Activated T-cell treated with anti-CD3 and anti-CD28 coated beads for 24 hours (primary cell): Measurements from ENCODE around the gene CPED1.
"Not testable (repeated sequence)": the region's sequence is repeated elsewhere in the genome, so short reads cannot be mapped to it uniquely, and the experiment has no call there.

Experiments
- DNase-seq: peaks from one replicate; pipeline ENCODE4 v3.0.0-alpha.2; 2020; ENCODE audit warnings: low read depth

CPED1 gene

DNA sequence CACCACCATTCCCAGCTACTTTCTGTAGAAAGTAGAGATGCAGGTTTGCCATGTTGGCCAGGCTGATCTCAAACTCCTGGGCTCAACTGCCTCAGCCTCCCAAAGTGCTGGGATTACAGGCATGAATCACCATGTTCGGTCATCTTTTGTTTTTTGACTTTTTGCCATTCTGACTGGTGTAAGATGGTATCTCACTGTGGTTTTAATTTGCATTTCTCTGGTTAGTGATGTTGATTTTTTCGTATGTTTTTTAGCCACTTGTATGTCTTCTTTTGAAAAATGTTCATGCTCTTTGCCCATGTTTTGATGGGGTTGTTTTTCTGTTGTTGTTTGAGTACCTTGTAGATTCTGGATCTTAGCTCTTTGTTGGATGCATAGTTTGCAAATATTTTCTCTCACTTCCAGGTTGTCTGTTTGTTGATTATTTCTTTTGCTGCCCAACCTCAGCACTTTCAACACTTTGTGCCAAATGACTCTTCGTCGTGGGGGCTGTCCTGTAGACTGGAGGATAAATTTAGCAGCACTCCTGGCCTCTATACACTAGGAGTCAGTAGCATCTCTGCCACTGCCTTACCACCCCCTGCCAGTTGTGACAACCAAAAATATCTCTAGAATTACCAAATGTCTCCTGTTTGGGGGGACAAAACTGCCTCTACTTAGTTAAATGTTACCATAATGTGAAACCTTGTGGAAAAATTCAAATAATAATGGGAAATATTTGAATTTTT lies 6.5 kb upstream of the CPED1 start:
- no peak for DNase-seq

GRCh38 chr7:120983592-120983991 lies 4.9 kb upstream of the CPED1 start:
- not testable (repeated sequence) for DNase-seq

DNA sequence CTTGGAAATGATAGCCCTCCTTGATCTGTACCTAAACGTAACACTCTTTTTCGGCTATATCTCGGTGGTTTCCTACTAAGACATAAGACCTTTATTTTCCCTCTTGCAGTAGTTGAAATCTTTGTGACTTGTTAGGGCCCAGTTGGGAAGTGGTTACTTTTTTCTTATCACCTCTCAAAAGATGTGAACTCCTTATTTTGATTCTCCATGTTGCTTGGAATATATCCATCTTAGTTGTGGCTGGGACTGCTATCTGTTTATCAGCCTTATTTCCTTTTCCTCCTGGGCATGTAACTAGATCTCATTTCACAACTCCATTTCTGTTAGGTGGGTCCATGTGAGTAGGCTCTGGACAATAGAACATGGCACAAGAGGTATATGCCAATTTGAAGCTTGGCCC lies 4.1 kb upstream of the CPED1 start:
- no peak for DNase-seq

GRCh38 chr7:120985130-120985758 lies 3.3 kb upstream of the CPED1 start:
- DNase-seq, result no peak

DNA sequence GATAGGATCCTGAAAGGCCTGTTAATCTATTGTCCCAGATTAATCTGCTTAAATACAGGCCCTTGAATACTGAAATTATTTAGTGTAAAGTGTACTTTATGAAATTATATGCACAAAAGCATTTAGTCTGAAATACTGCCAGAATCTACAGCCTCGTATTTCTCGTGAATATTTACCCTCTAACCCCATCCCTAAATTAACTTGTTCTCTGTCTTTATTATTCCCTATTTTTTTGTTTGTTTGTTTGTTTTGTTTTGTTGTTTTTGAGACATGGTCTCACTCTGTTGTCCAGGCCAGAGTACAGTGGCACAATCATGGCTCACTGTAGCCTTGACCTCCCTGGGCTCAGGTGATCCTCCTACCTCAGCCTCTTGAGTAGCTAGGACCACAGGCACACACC lies 2.7 kb upstream of the CPED1 start:
- no peak for DNase-seq

DNA sequence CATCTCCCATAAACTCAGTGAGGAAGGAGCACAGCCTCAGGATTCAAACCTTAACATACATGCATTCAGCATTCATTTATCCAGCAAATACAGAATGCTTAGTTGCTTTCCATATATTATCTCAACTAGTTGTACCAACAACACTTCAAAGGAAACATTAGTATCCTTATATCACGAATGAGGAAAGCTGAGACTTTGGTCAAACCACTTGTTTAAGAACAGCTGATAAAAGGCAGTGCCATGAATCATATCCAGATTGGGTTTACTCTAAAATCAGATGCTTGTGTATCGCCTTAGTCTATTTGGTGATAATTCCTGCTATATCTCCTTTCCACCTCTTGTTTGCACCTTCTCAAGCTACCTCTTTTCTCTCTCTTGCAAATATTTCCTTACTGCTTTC lies 1.9 kb upstream of the CPED1 start:
- DNase-seq, result no peak

DNA sequence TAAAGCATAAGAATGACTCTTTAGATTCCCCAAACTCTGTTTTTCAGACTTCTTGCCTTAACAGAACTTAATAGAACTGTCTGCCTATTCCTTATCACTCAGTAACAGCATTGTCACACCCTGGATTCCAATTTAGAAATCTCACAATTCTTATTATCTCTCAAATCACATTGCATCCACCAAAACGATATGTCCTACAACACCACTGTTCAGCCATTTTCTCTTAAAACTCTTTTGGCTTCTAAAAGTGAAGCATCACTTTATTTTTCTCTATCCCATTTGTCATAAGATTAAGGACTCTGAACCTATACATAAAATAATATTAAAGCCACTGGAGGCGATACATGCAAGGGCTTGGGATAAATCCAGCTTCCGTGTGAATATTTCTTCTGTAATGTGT lies 1.2 kb upstream of the CPED1 start:
- no peak for DNase-seq

GRCh38 chr7:120987683-120988590 lies 574 bp upstream of the CPED1 start:
- DNase-seq, result peak; percentile 70

- DNase-seq, result no peak
Observed at GRCh38 chr7:120989257-120990220, 1.0 kb downstream of the CPED1 start.

DNA sequence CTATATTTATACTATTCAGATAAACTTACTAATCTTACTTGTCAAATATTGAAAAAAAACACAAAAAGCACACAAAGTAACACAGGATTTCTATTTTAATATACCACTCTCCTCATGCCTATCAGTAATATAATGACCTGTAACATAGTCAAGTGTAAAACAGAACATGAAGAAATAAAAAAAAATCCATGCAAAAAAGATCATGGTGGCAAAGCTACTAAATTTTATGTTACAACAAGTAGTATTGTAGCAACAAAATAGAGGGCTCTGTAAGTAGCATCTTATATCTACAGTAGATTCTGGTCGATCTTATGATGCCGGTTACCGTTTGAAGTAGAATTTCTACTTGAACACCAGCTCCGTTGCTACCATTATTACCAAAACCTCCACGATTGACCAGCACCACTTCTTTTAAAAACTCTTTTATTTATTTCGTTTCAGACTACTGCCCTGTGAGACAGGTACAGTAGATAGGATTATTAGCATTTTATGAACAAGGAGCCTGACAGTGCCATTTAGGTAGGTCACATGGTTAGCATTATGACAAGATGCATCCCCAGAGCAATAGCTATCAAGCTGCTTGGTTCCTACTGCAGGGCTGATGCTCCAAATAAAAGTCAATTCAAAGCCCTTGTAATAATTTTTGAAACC lies 2.1 kb downstream of the CPED1 start:
- no peak for DNase-seq

GRCh38 chr7:120991161-120991560 lies 2.6 kb downstream of the CPED1 start:
- no peak for DNase-seq

DNA sequence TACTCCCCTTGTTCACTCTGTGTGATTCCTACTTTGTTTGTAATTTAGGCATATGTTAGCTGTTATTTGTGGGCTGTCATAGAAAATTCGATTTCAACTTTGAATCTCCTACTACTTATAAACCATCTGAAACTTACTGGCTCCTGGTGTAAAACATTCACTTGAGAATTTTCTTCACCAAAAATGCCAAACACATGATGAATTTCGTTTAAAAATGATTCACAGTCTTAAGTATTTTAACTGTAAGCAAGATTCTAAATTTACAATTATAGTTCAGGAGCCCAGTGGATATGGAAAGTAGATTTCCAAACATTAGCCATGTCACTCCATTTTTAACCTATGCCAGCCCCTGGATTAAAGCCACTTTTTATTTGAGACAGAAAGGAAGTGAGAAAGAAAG lies 3.1 kb downstream of the CPED1 start:
- DNase-seq, result no peak

DNA sequence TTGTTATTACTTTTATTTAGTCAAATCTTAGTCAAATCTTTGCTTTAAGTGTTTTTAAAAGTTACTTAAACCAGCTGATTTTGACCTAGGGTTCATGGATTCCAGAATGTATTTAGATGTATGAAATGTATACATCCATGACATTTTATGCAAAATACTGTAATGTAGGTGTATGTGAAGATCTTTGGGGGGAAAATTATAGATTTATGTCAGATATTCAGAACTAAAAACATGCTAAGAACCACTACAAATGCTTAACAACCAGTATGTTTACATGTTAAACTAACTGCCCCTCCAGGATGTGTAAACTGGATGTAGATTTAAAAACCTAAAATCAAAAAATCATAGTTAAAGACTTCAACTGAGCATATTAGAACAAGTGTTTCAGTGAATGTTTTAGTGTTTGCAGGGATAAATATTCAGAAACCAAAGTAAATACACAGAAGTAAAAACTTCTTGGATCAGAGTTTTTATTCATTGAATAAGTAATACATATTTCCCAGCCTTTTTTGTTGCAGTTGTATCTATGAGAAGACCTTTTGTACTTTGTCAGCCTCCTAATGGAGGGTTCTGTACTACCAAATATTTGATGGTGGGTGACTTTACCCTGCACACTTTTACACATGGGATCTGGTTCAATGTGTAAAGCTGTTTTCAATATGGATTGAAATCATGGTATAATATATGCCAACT lies 3.9 kb downstream of the CPED1 start:
- DNase-seq, result no peak

- DNase-seq, result no peak
Observed at GRCh38 chr7:120992965-120993494, 4.5 kb downstream of the CPED1 start.

GRCh38 chr7:120993553-120994191 lies 5.2 kb downstream of the CPED1 start:
- DNase-seq, result no peak

DNA sequence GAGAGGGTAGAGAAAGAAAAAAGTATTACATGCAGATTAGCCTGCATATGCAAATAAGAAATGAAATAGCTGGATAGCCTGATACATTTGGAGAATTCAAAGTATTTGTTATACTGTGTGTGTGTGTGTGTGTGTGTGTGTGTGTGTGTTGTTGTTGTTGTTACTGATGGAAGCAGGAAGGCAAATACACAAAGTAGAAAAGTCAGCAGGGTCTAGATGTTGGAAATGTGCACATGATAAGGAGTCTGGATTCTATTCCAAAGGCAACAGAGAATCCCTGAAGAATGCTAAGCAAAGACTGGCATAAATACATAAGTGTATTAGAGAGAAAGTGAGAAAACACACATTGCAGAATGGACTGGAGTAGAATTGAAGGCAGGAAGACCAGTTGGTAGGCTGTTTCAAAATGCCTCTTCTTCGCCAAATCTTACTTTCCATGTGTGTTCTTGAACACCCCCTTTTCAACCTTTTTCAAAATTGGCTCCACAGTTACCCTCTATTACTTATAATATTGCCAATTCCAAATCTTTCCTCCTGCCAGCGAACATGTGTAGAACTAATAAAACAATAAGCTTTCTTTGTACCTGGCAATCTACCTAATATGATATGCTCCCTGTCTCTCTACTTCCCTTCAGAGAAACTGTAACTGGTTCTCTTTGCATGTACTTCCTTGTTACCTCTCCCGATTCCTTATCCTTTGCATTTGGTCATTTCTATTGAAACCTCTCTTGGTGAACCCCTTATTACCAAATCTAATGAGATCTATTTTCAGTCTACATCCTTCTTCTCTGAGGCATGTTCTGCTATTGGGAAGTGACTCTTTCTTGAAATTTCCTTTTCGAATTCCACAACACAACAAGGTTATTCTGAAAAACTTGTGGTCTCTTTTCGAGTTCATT lies 6.2 kb downstream of the CPED1 start:
- DNase-seq, result no peak

GRCh38 chr7:120995654-120996053 lies 7.1 kb downstream of the CPED1 start:
- no peak for DNase-seq

- DNase-seq, result no peak
Observed at GRCh38 chr7:120996333-120996987, 7.9 kb downstream of the CPED1 start.
